H1 (cell line): ENCODE results near the gene RIPOR3. TPM values are rescaled to one million over a fixed set of nuclear protein-coding genes. Genes with fewer than 3 reads are reported as not detected.
"Not testable (repeated sequence)": the region's sequence is repeated elsewhere in the genome, so short reads cannot be mapped to it uniquely, and the experiment has no call there.

Experiments
- CTCF ChIA-PET: fragments of 300-600 bp; sonication (Branson Sonifier 250); formaldehyde crosslinking; loops from one replicate; lab custom pipeline; 2021; ENCODE audit not compliant: partially characterized antibody; lab: Charles Lee
- POLR2A ChIA-PET: fragments of 300-600 bp; sonication (Branson Sonifier 250); formaldehyde crosslinking; loops from one replicate; lab custom pipeline; 2021; ENCODE audit warnings: inconsistent platforms; ENCODE audit not compliant: partially characterized antibody; lab: Charles Lee
- DNase-seq, 2 experiments: peaks; one replicate each; pipeline versions ENCODE4 v3.0.0 to v3.0.0-alpha.2; 2010 to 2022; ENCODE audit warnings: low spot score in 2 of 2, low read depth in 1 of 2, mixed read lengths in 1 of 2
- FAIRE-seq: peaks from 2 replicates; lab custom pipeline; 2011; peaks lifted over from hg19 to GRCh38; lab: Jason Lieb, UNC
- H2AFZ ChIP-seq: 2 replicates; pipeline ENCODE4 v1.8.1; 2012; ENCODE audit warnings: low read length, inconsistent platforms
- H2AK5ac ChIP-seq: 2 replicates; pipeline ENCODE4 v1.6.1; 2013; ENCODE audit warnings: low read depth, low read length
- H2BK120ac ChIP-seq: replicated peaks from 2 replicates; pipeline ENCODE3; 2013; ENCODE audit warnings: low read depth, low read length, inconsistent platforms
- H2BK12ac ChIP-seq: 2 replicates; pipeline ENCODE4 v1.6.1; 2013; ENCODE audit warnings: low read depth, low read length
- H2BK15ac ChIP-seq: 2 replicates; pipeline ENCODE4 v1.6.1; 2013; ENCODE audit warnings: low read length
- H2BK20ac ChIP-seq: 2 replicates; pipeline ENCODE4 v1.6.1; 2013; ENCODE audit warnings: low read length
- H2BK5ac ChIP-seq: 2 replicates; pipeline ENCODE4 v1.6.1; 2013; ENCODE audit warnings: low read depth, low read length
- H3K14ac ChIP-seq: 2 replicates; pipeline ENCODE4 v1.6.1; 2013; ENCODE audit warnings: inconsistent platforms; ENCODE audit not compliant: insufficient read length
- H3K18ac ChIP-seq: 2 replicates; pipeline ENCODE4 v1.6.1; 2013; ENCODE audit warnings: low read length; ENCODE audit errors: extremely low read depth
- H3K23ac ChIP-seq: 2 replicates; pipeline ENCODE4 v1.6.1; 2013; ENCODE audit warnings: inconsistent platforms; ENCODE audit not compliant: insufficient read length
- H3K23me2 ChIP-seq: 2 replicates; pipeline ENCODE4 v1.6.1; 2013; ENCODE audit warnings: low read depth, low read length
- H3K27ac ChIP-seq: 2 replicates; pipeline ENCODE4 v1.6.1; 2011; ENCODE audit warnings: low read depth, low read length, inconsistent platforms
- H3K27me3 ChIP-seq, 4 experiments: replicated peaks in 1 of 4; 1 replicate in 1 of 4; 2 replicates in 3 of 4; pipeline versions ENCODE4 v1.6.1 to v1.8.1; 2011 to 2013; ENCODE audit warnings: low read length in 3 of 4, mild to moderate bottlenecking in 3 of 4, inconsistent platforms in 2 of 4, mixed read lengths in 2 of 4, moderate library complexity in 1 of 4; ENCODE audit not compliant: control insufficient read depth in 3 of 4, insufficient read depth in 3 of 4; ENCODE audit errors: extremely low read depth in 1 of 4
- H3K36me3 ChIP-seq, 4 experiments: 2 replicates each; pipeline versions ENCODE4 v1.6.1 to v1.8.1; 2011 to 2013; ENCODE audit warnings: mild to moderate bottlenecking in 4 of 4, low read length in 3 of 4, moderate library complexity in 2 of 4, control low read depth in 1 of 4, inconsistent platforms in 1 of 4; ENCODE audit not compliant: insufficient read depth in 4 of 4, control insufficient read depth in 2 of 4
- H3K4ac ChIP-seq: replicated peaks from 2 replicates; pipeline ENCODE3; 2013; ENCODE audit warnings: low read length, low read depth, mixed read lengths, inconsistent platforms; ENCODE audit not compliant: insufficient read length
- H3K4me1 ChIP-seq, 4 experiments: replicated peaks in 1 of 4; 1 replicate in 1 of 4; 2 replicates in 3 of 4; pipeline versions ENCODE4 v1.6.1 to v1.8.1; 2011 to 2013; ENCODE audit warnings: low read length in 3 of 4, inconsistent platforms in 2 of 4, mixed read lengths in 1 of 4; ENCODE audit not compliant: insufficient read depth in 4 of 4, control insufficient read depth in 3 of 4
- H3K4me2 ChIP-seq, 2 experiments: 2 replicates each; pipeline versions ENCODE4 v1.6.1 to v1.8.1; 2011 to 2013; ENCODE audit warnings: low read depth in 2 of 2, low read length in 2 of 2, control low read depth in 1 of 2, inconsistent platforms in 1 of 2, mild to moderate bottlenecking in 1 of 2; ENCODE audit not compliant: insufficient read depth in 1 of 2
- H3K4me3 ChIP-seq, 4 experiments: fragments of 200-600, 300-600 bp in 1 of 4; sonication (generic), shearing (Covaris generic), sonication (Bioruptor Twin) in 1 of 4; 2 replicates each; pipeline versions ENCODE4 v1.5.1 to v1.8.1; 2011 to 2016; ENCODE audit warnings: low read length in 4 of 4, low read depth in 3 of 4, control low read depth in 2 of 4, inconsistent platforms in 2 of 4, mild to moderate bottlenecking in 2 of 4, mixed read lengths in 1 of 4, moderate library complexity in 1 of 4; ENCODE audit not compliant: insufficient read depth in 2 of 4; ENCODE audit errors: extremely low read depth in 1 of 4
- H3K56ac ChIP-seq: replicated peaks from 2 replicates; pipeline ENCODE3; 2013; ENCODE audit warnings: low read depth, mild to moderate bottlenecking, mixed read lengths, low read length, inconsistent platforms; ENCODE audit not compliant: insufficient read length
- H3K79me1 ChIP-seq: 2 replicates; pipeline ENCODE4 v1.6.1; 2013; ENCODE audit warnings: low read depth, low read length, control low read depth
- H3K79me2 ChIP-seq, 2 experiments: 2 replicates each; pipeline versions ENCODE4 v1.6.1 to v1.8.1; 2012 to 2013; ENCODE audit warnings: low read length in 2 of 2, mild to moderate bottlenecking in 2 of 2, inconsistent platforms in 1 of 2; ENCODE audit not compliant: insufficient read depth in 2 of 2, control insufficient read depth in 1 of 2
- H3K9ac ChIP-seq, 4 experiments: replicated peaks in 1 of 4; 1 replicate in 1 of 4; 2 replicates in 3 of 4; pipeline versions ENCODE4 v1.6.1 to v1.8.1; 2011 to 2013; ENCODE audit warnings: low read depth in 3 of 4, low read length in 3 of 4, control low read depth in 2 of 4, mild to moderate bottlenecking in 2 of 4, moderate library complexity in 2 of 4, inconsistent platforms in 1 of 4; ENCODE audit errors: extremely low read depth in 1 of 4
- H3K9me3 ChIP-seq, 2 experiments: 2 replicates each; pipeline versions ENCODE4 v1.6.1 to v1.8.1; 2012 to 2013; ENCODE audit warnings: mild to moderate bottlenecking in 2 of 2, moderate library complexity in 2 of 2, control low read depth in 1 of 2, inconsistent platforms in 1 of 2, low read depth in 1 of 2, low read length in 1 of 2, mixed read lengths in 1 of 2; ENCODE audit not compliant: insufficient read depth in 2 of 2
- H4K20me1 ChIP-seq, 2 experiments: replicated peaks in 1 of 2; 2 replicates each; pipeline versions ENCODE3 to v1.8.1; 2011 to 2013; ENCODE audit warnings: inconsistent platforms in 2 of 2, low read length in 2 of 2, mild to moderate bottlenecking in 1 of 2; ENCODE audit not compliant: insufficient read depth in 2 of 2, control insufficient read depth in 1 of 2
- H4K5ac ChIP-seq: 2 replicates; pipeline ENCODE4 v1.6.1; 2013; ENCODE audit warnings: low read length, low read depth, mixed read lengths, inconsistent platforms; ENCODE audit not compliant: insufficient read length
- H4K8ac ChIP-seq: 2 replicates; pipeline ENCODE4 v1.8.0; 2013; ENCODE audit warnings: mild to moderate bottlenecking, moderate library complexity, low read length, inconsistent platforms; ENCODE audit not compliant: insufficient read depth; ENCODE audit errors: extremely low read depth
- H4K91ac ChIP-seq: replicated peaks from 2 replicates; pipeline ENCODE3; 2013; ENCODE audit warnings: low read length, mixed read lengths, inconsistent platforms; ENCODE audit not compliant: insufficient read length
- WGBS, 2 experiments: shearing (Covaris generic) in 1 of 2; methylation state at CpG; one replicate each; pipeline versions ENCODE4 v1.1.6 to v1.1.7; 2013 to 2015; ENCODE audit warnings: low lambda C conversion rate in 2 of 2, mixed read lengths in 2 of 2, inconsistent platforms in 1 of 2, low coverage in 1 of 2, missing lambda C conversion rate in 1 of 2; ENCODE audit not compliant: insufficient replicate concordance in 2 of 2, insufficient coverage in 1 of 2, insufficient read length in 1 of 2; ENCODE audit errors: extremely low coverage in 1 of 2, missing lambda C conversion rate in 1 of 2; 5-methylcytosine and 5-hydroxymethylcytosine counted together
- polyA plus RNA-seq, 7 experiments: library from polyadenylated mRNA; depleted of rRNA in 3 of 7; stranded (reverse) in 5 of 7; unstranded in 2 of 7; fragments of >200 nt in 5 of 7; fragments of 200-250 nt in 2 of 7; gene quantifications; 1 replicate in 5 of 7; 2 replicates in 1 of 7; 4 replicates in 1 of 7; pipeline versions ENCODE4 v1.2.1 to v1.2.3, GENCODE V29; 2011 to 2013; ENCODE audit warnings: missing spikeins in 2 of 7, mixed read lengths in 2 of 7
- total RNA-seq: library from RNA; stranded (reverse); fragmentation: NEBNext Ultra II Directional; extraction: Animal tissue kit (Norgen Biotek cat#: 25700); gene quantifications from 2 replicates; pipeline ENCODE4 v1.2.1, GENCODE V29; 2021

Gene RIPOR3
- total and polyA plus RNA-seq, 2 of the 8 experiments (the other 6 are each of a cell fraction or from before 2014, with no cell fraction given) = 3.6 to 4.5 TPM

DNA sequence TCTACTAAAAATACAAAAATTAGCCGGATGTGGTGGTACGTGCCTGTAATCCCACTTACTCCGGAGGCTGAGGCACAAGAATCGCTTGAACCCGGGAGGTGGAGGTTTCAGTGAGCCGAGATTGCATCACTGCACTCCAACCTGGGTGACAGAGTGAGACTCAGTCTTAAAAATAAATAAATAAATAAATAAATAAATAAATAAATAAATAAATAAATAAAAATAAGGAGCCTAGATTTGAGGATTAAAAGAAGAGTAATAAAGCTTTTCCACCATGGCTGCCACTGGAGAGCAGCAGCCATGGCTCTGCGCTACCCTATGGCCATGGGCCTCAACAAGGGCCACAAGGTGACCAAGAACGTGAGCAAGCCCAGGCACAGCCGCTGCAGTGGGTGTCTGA lies 70.9 kb downstream of the RIPOR3 start:
- H3K9ac ChIP-seq, H2BK15ac ChIP-seq, H2AK5ac ChIP-seq, H4K5ac ChIP-seq, H3K56ac ChIP-seq, H3K27me3 ChIP-seq, H2BK120ac ChIP-seq, H4K8ac ChIP-seq, H3K18ac ChIP-seq, H3K23ac ChIP-seq, H3K36me3 ChIP-seq, H3K9me3 ChIP-seq, H2BK12ac ChIP-seq, H3K4me2 ChIP-seq, H3K79me2 ChIP-seq, FAIRE-seq, H3K27ac ChIP-seq, H2AFZ ChIP-seq, H2BK20ac ChIP-seq, H3K4ac ChIP-seq, H3K79me1 ChIP-seq, H3K4me3 ChIP-seq, H3K23me2 ChIP-seq, H2BK5ac ChIP-seq, H3K4me1 ChIP-seq, POLR2A ChIA-PET, DNase-seq, H3K14ac ChIP-seq, H4K91ac ChIP-seq, H4K20me1 ChIP-seq: not testable (repeated sequence)
- 94% methylated on average over 9 of the region's 9 CpGs; no CpG with 5 or more reads in 1 of the 2 experiments for WGBS, 2 experiments
- CTCF ChIA-PET = interaction anchor here (0.6 to 1.9 kb wide), 2 partner anchors 10 to 267 kb away, joined by 5 to 7 read pairs; no protein-coding TSS in a partner anchor
